Skeletal muscle satellite cell (primary cell): Measurements from ENCODE around the gene ERCC4.

Experiments used
- H3K27me3 ChIP-seq: 2 replicates; pipeline ENCODE4 v1.7.0; 2013; ENCODE audit warnings: low read length; ENCODE audit not compliant: control insufficient read depth, insufficient read depth
- H3K36me3 ChIP-seq: 2 replicates; pipeline ENCODE4 v1.7.0; 2013; ENCODE audit warnings: mild to moderate bottlenecking, control low read depth, low read length; ENCODE audit not compliant: insufficient read depth
- H3K4me1 ChIP-seq: 2 replicates; pipeline ENCODE4 v1.7.0; 2013; ENCODE audit warnings: low read length; ENCODE audit not compliant: control insufficient read depth, insufficient read depth
- H3K4me2 ChIP-seq: 2 replicates; pipeline ENCODE4 v1.7.0; 2013; ENCODE audit warnings: mild to moderate bottlenecking, low read length
- H3K4me3 ChIP-seq: 2 replicates; pipeline ENCODE4 v1.7.0; 2013; ENCODE audit warnings: low read length
- H3K9ac ChIP-seq: 2 replicates; pipeline ENCODE4 v1.7.0; 2013; ENCODE audit warnings: mild to moderate bottlenecking, low read depth, low read length, moderate library complexity
- H3K9me3 ChIP-seq: replicated peaks from 2 replicates; pipeline ENCODE4 v1.7.0; 2013; ENCODE audit warnings: mild to moderate bottlenecking, control low read depth, low read length

The ERCC4 gene

GRCh38 chr16:13973321-13974023 is 53.5 kb downstream of the ERCC4 start:
- Histone ChIP-seq H3K4me2 (no peak overlapping the region), H3K9ac (no peak overlapping the region), H3K36me3 (no peaks in the 10 kb centered on the region), H3K4me1 (no peaks in the 10 kb centered on the region), H3K27me3 (peaks cover 8% of the 10 kb centered on the region), H3K9me3 (no peaks in the 10 kb centered on the region), H3K4me3 (no peak overlapping the region)

GRCh38 chr16:13977177-13977576 is 57.2 kb downstream of the ERCC4 start:
- Histone ChIP-seq H3K27me3 (peaks cover 8% of the 10 kb centered on the region), H3K4me1 (no peaks in the 10 kb centered on the region), H3K9me3 (no peaks in the 10 kb centered on the region), H3K9ac (no peak overlapping the region), H3K4me3 (no peak overlapping the region), H3K4me2 (no peak overlapping the region), H3K36me3 (no peaks in the 10 kb centered on the region)

GRCh38 chr16:13982451-13982850 is 62.5 kb downstream of the ERCC4 start:
- no peaks in the 10 kb centered on the region for H3K9me3 ChIP-seq
- no peaks in the 10 kb centered on the region for H3K4me1 ChIP-seq
- no peak overlapping the region for H3K4me2 ChIP-seq
- no peak overlapping the region for H3K4me3 ChIP-seq
- H3K9ac ChIP-seq = no peak overlapping the region
- no peaks in the 10 kb centered on the region for H3K36me3 ChIP-seq
- no peaks in the 10 kb centered on the region for H3K27me3 ChIP-seq

- H3K9me3 ChIP-seq = no peaks in the 10 kb centered on the region
These were observed 63.7 kb downstream of the ERCC4 start for GRCh38 chr16:13983625-13984024.

GRCh38 chr16:13984794-13985193 is 64.8 kb downstream of the ERCC4 start:
- H3K4me3 ChIP-seq = no peak overlapping the region
- H3K27me3 ChIP-seq = no peaks in the 10 kb centered on the region
- no peaks in the 10 kb centered on the region for H3K9me3 ChIP-seq
- no peaks in the 10 kb centered on the region for H3K4me1 ChIP-seq
- H3K4me2 ChIP-seq = no peak overlapping the region
- H3K36me3 ChIP-seq = no peaks in the 10 kb centered on the region
- H3K9ac ChIP-seq = no peak overlapping the region

More at GRCh38 chr16:13983625-13984024, 63.7 kb downstream of the ERCC4 start:
- H3K4me1 ChIP-seq = no peaks in the 10 kb centered on the region
- H3K9ac ChIP-seq = no peak overlapping the region
- no peaks in the 10 kb centered on the region for H3K36me3 ChIP-seq
- H3K4me3 ChIP-seq = no peak overlapping the region
- no peaks in the 10 kb centered on the region for H3K27me3 ChIP-seq
- H3K4me2 ChIP-seq = no peak overlapping the region

- H3K4me2 ChIP-seq = no peak overlapping the region
- no peaks in the 10 kb centered on the region for H3K9me3 ChIP-seq
- no peaks in the 10 kb centered on the region for H3K36me3 ChIP-seq
- H3K9ac ChIP-seq = no peak overlapping the region
- no peak overlapping the region for H3K4me3 ChIP-seq
- peaks cover 8% of the 10 kb centered on the region for H3K27me3 ChIP-seq
- no peaks in the 10 kb centered on the region for H3K4me1 ChIP-seq
These were observed 68.1 kb downstream of the ERCC4 start for GRCh38 chr16:13988038-13988437.

GRCh38 chr16:13992322-13992721 is 72.4 kb downstream of the ERCC4 start:
- Histone ChIP-seq H3K36me3 (no peaks in the 10 kb centered on the region), H3K27me3 (peaks cover 26% of the 10 kb centered on the region), H3K9me3 (no peaks in the 10 kb centered on the region), H3K4me1 (no peaks in the 10 kb centered on the region), H3K4me3 (no peak overlapping the region), H3K4me2 (no peak overlapping the region), H3K9ac (no peak overlapping the region)

- Histone ChIP-seq H3K27me3 (peaks cover 26% of the 10 kb centered on the region), H3K9me3 (no peaks in the 10 kb centered on the region), H3K4me1 (no peaks in the 10 kb centered on the region), H3K4me3 (no peak overlapping the region), H3K36me3 (no peaks in the 10 kb centered on the region), H3K4me2 (no peak overlapping the region), H3K9ac (no peak overlapping the region)
These were observed 73.0 kb downstream of the ERCC4 start for GRCh38 chr16:13992976-13993375.

- Histone ChIP-seq H3K4me3 (no peak overlapping the region), H3K4me1 (no peaks in the 10 kb centered on the region), H3K9me3 (no peaks in the 10 kb centered on the region), H3K27me3 (peaks cover 26% of the 10 kb centered on the region), H3K4me2 (no peak overlapping the region), H3K9ac (no peak overlapping the region), H3K36me3 (no peaks in the 10 kb centered on the region)
These were observed 74.5 kb downstream of the ERCC4 start for GRCh38 chr16:13994239-13995106.

- no peaks in the 10 kb centered on the region for H3K4me1 ChIP-seq
These were observed 75.2 kb downstream of the ERCC4 start for GRCh38 chr16:13995194-13995593.

GRCh38 chr16:13996778-13997288 is 76.9 kb downstream of the ERCC4 start:
- no peak overlapping the region for H3K9ac ChIP-seq
- H3K9me3 ChIP-seq = no peaks in the 10 kb centered on the region
- H3K4me1 ChIP-seq = no peaks in the 10 kb centered on the region
- no peaks in the 10 kb centered on the region for H3K36me3 ChIP-seq
- H3K4me3 ChIP-seq = no peak overlapping the region
- H3K4me2 ChIP-seq = no peak overlapping the region
- peaks cover 39% of the 10 kb centered on the region for H3K27me3 ChIP-seq

More at GRCh38 chr16:13995194-13995593, 75.2 kb downstream of the ERCC4 start:
- no peak overlapping the region for H3K9ac ChIP-seq
- H3K4me2 ChIP-seq = no peak overlapping the region
- H3K36me3 ChIP-seq = no peaks in the 10 kb centered on the region
- H3K4me3 ChIP-seq = no peak overlapping the region
- H3K27me3 ChIP-seq = peaks cover 26% of the 10 kb centered on the region
- no peaks in the 10 kb centered on the region for H3K9me3 ChIP-seq
